Kidney epithelial cell (primary cell): ENCODE data around the gene ANKRD27. TPM values are rescaled to one million over a fixed set of nuclear protein-coding genes. Genes with fewer than 3 reads are reported as not detected.
A peak's percentile ranks its signal among the peaks of the same experiment; 100 is the strongest.
"Not testable (repeated sequence)": the region's sequence is repeated elsewhere in the genome, so short reads cannot be mapped to it uniquely, and the experiment has no call there.

Source experiments
- DNase-seq: peaks from one replicate; pipeline ENCODE4 v3.0.0-alpha.2; 2010; ENCODE audit warnings: low read depth
- H3K27me3 ChIP-seq: 2 replicates; pipeline ENCODE4 v1.6.0; 2011; ENCODE audit warnings: low read length; ENCODE audit not compliant: control insufficient read depth, insufficient read depth
- H3K36me3 ChIP-seq: 2 replicates; pipeline ENCODE4 v1.5.1; 2011; ENCODE audit warnings: low read length; ENCODE audit not compliant: control insufficient read depth, insufficient read depth
- H3K4me3 ChIP-seq: 2 replicates; pipeline ENCODE4 v1.5.1; 2011; ENCODE audit warnings: low read depth, mild to moderate bottlenecking, control low read depth, low read length
- total RNA-seq: library from RNA; depleted of rRNA; stranded (reverse); fragments of >200 nt; gene quantifications from 2 replicates; pipeline ENCODE4 v1.2.3, GENCODE V29; 2015
- TF ChIP-seq, protein P1 (sequence below): IDR thresholded peaks from 2 replicates; pipeline ENCODE4 v1.5.1; 2011; ENCODE audit warnings: mild to moderate bottlenecking, moderate library complexity, low read length, control low read depth, inconsistent platforms; ENCODE audit not compliant: insufficient read depth, poor library complexity, severe bottlenecking

ANKRD27 gene
- total RNA-seq, 1 donor from 2014 or later = 18.8 TPM

DNA sequence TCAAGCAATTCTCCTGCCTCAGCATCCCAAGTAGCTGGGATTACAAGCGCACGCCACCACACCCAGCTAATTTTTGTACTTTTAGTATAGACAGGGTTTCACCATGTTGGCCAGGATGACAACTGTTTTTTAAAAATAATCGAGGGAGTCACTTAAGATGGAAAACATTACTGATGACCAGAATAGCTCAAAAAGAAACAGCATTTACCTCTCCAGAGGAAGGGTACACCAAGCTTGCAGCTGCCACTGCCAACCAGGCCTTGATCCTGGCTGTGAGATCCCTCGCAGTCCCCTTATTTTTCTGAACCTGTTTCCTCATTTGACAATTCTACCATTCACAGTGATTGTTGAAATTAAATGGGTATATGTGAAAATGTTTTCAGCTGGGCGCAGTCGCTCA is 79.5 kb downstream of the ANKRD27 start:
- Histone ChIP-seq H3K27me3 (no peaks in the 10 kb centered on the region), H3K4me3 (no peak overlapping the region), H3K36me3 (peaks cover 2% of the 10 kb centered on the region)
- TF ChIP-seq, protein P1, sequence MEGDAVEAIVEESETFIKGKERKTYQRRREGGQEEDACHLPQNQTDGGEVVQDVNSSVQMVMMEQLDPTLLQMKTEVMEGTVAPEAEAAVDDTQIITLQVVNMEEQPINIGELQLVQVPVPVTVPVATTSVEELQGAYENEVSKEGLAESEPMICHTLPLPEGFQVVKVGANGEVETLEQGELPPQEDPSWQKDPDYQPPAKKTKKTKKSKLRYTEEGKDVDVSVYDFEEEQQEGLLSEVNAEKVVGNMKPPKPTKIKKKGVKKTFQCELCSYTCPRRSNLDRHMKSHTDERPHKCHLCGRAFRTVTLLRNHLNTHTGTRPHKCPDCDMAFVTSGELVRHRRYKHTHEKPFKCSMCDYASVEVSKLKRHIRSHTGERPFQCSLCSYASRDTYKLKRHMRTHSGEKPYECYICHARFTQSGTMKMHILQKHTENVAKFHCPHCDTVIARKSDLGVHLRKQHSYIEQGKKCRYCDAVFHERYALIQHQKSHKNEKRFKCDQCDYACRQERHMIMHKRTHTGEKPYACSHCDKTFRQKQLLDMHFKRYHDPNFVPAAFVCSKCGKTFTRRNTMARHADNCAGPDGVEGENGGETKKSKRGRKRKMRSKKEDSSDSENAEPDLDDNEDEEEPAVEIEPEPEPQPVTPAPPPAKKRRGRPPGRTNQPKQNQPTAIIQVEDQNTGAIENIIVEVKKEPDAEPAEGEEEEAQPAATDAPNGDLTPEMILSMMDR = no peak
- DNase-seq = no peak

- H3K4me3 ChIP-seq = no peak overlapping the region
- TF ChIP-seq, protein P1 = no peak
- no peak for DNase-seq
- H3K27me3 ChIP-seq = no peaks in the 10 kb centered on the region
- H3K36me3 ChIP-seq = peaks cover 2% of the 10 kb centered on the region
Observed at GRCh38 chr19:32594021-32594420, 81.0 kb downstream of the ANKRD27 start.

DNA sequence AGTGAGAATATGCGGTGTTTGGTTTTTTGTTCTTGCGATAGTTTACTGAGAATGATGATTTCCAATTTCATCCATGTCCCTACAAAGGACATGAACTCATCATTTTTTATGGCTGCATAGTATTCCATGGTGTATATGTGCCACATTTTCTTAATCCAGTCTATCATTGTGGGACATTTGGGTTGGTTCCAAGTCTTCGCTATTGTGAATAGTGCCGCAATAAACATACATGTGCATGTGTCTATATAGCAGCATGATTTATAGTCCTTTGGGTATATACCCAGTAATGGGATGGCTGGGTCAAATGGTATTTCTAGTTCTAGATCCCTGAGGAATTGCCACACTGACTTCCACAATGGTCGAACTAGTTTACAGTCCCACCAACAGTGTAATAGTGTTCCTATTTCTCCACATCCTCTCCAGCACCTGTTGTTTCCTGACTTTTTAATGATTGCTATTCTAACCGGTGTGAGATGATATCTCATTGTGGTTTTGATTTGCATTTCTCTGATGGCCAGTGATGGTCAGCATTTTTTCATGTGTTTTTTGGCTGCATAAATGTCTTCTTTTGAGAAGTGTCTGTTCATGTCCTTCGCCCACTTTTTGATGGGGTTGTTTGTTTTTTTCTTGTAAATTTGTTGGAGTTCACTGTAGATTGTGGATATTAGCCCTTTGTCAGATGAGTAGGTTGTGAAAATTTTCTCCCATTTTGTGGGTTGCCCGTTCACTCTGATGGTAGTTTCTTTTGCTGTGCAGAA is 87.1 kb downstream of the ANKRD27 start:
- H3K27me3 ChIP-seq, H3K4me3 ChIP-seq, H3K36me3 ChIP-seq, DNase-seq: not testable (repeated sequence)

- peak; percentile 7 for DNase-seq
- Histone ChIP-seq H3K36me3 (peaks cover 2% of the 10 kb centered on the region), H3K27me3 (no peaks in the 10 kb centered on the region), H3K4me3 (peak overlapping the region; percentile 85)
- TF ChIP-seq, protein P1 = no peak
Observed at GRCh38 chr19:32581705-32582179, 93.2 kb downstream of the ANKRD27 start.

- TF ChIP-seq, protein P1 = no peak
- peaks cover under 1% of the 10 kb centered on the region for H3K36me3 ChIP-seq
- H3K27me3 ChIP-seq = no peaks in the 10 kb centered on the region
- H3K4me3 ChIP-seq = peak within 1 kb of the TSS; percentile 85
- DNase-seq = peak; percentile 70
Observed at GRCh38 chr19:32580901-32581704, 93.9 kb downstream of the ANKRD27 start, which contains the start of gene PDCD5. Gene PDCD5, plus strand, starts transcription at chr19:32581190. Its CDS starts 72 bp downstream, at chr19:32581262.

GRCh38 chr19:32580353-32580900 is 94.6 kb downstream of the ANKRD27 start:
- Histone ChIP-seq H3K36me3 (no peaks in the 10 kb centered on the region), H3K27me3 (no peaks in the 10 kb centered on the region), H3K4me3 (peak overlapping the region; percentile 85)
- DNase-seq = no peak
- TF ChIP-seq, protein P1 = no peak
